Cardiac septum (tissue), 1 donor: ENCODE data around the gene AQP5. TPM values are rescaled to one million over a fixed set of nuclear protein-coding genes. Genes with fewer than 3 reads are reported as not detected.

ENCODE experiments used
- DNase-seq: peaks from one replicate; pipeline ENCODE4 v3.0.0-alpha.2; 2020; ENCODE audit warnings: low spot score
- intact Hi-C: fragments of 100-400 bp; cut with DNase I; formaldehyde crosslinking; loops from one replicate; pipeline ENCODE4 v1.14.0; 2022
- long read RNA-seq: library from polyadenylated mRNA; unstranded; transcript quantifications from one replicate; pipeline ENCODE4 v2.0.0, GENCODE V29; 2021
- total RNA-seq: library from RNA; stranded (reverse); fragmentation: NEBNext Ultra II Directional; extraction: Animal tissue kit (Norgen Biotek cat#: 25700); gene quantifications from one replicate; pipeline ENCODE4 v1.2.1, GENCODE V29; 2021
- donor health status: DM: no; HTN: no; CAD: no.

AQP5 gene
- total RNA-seq, result not detected
- long read RNA-seq, result 0 reads

GRCh38 chr12:49961111-49961922 lies at the start of gene AQP5:
Gene AQP5 (plus strand): TSS chr12:49961872. CDS start chr12:49962018, 146 bp downstream.
- DNase-seq, result no peak
- intact Hi-C loops, result loop anchor here (10.0 kb wide), 1 partner anchor 187 kb away; no protein-coding TSS in a partner anchor

- intact Hi-C loops, result no loop called here
- DNase-seq, result no peak
These were observed 49.1 kb upstream of the AQP5 start for GRCh38 chr12:49912345-49913255.

GRCh38 chr12:49916129-49916919 lies 45.3 kb upstream of the AQP5 start:
- intact Hi-C loops, result no loop called here
- DNase-seq, result no peak

- intact Hi-C loops, result no loop called here
- DNase-seq, result no peak
These were observed 44.4 kb upstream of the AQP5 start for GRCh38 chr12:49917166-49917787.

GRCh38 chr12:49917788-49918173 lies 43.9 kb upstream of the AQP5 start:
- intact Hi-C loops, result no loop called here
- DNase-seq, result no peak

- no peak for DNase-seq
- intact Hi-C loops, result no loop called here
These were observed 41.3 kb upstream of the AQP5 start for GRCh38 chr12:49920241-49920914.

- intact Hi-C loops, result no loop called here
These were observed 40.8 kb upstream of the AQP5 start for GRCh38 chr12:49920915-49921286.

GRCh38 chr12:49921299-49921698 lies 40.4 kb upstream of the AQP5 start:
- intact Hi-C loops, result no loop called here
- DNase-seq, result no peak

More at GRCh38 chr12:49920915-49921286, 40.8 kb upstream of the AQP5 start:
- DNase-seq, result no peak

GRCh38 chr12:49921936-49922335 lies 39.7 kb upstream of the AQP5 start:
- no peak for DNase-seq
- intact Hi-C loops, result no loop called here

- no peak for DNase-seq
- intact Hi-C loops, result no loop called here
These were observed 39.2 kb upstream of the AQP5 start for GRCh38 chr12:49922349-49923034.

- intact Hi-C loops, result no loop called here
- no peak for DNase-seq
These were observed 38.5 kb upstream of the AQP5 start for GRCh38 chr12:49923035-49923644.

GRCh38 chr12:49923880-49924556 lies 37.7 kb upstream of the AQP5 start:
- no peak for DNase-seq
- intact Hi-C loops, result no loop called here

- intact Hi-C loops, result no loop called here
- no peak for DNase-seq
These were observed 36.9 kb upstream of the AQP5 start for GRCh38 chr12:49924628-49925246.

GRCh38 chr12:49925433-49926204 lies 36.1 kb upstream of the AQP5 start:
- DNase-seq, result no peak
- intact Hi-C loops, result no loop called here

GRCh38 chr12:49928471-49928870 lies 33.2 kb upstream of the AQP5 start:
- intact Hi-C loops, result no loop called here
- no peak for DNase-seq

GRCh38 chr12:49929581-49929980 lies 32.1 kb upstream of the AQP5 start:
- no peak for DNase-seq
- intact Hi-C loops, result no loop called here
